ENCODE results near the gene CIRBP.

Gene CIRBP

DNA sequence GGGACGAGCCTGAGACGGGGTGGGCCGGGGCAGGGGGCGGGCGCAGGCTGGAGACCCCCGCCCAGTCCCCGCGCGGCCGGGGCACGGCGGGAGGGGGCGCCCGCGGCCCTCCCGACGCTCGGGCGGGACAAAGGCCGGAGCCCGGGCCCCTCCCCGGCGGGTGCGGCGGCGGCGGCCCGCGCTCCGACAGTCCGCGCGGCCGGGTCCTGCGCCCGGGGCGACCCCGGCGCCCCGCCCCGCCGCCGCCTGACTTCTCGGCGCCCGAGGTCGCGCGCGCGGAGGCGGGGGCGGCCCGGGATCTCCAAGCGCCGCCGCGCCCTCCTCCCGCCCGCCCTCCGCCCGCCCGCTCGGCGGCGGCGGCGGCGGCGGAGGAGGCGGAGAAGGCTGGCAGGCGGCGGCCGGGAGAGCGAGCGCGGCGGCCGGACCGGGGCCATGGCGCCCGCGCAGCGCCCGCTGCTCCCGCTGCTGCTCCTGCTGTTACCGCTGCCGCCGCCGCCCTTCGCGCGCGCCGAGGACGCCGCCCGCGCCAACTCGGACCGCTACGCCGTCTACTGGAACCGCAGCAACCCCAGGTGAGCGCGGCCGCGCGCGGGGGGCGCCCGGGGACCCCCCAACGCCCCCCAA is 16.7 kb downstream of the CIRBP start, which contains the start of gene EFNA2:
TSS of gene EFNA2 (plus strand) at position 137 of the 624 bp plus-strand sequence. CDS start at position 433, 296 bp downstream.
- Histone ChIP-seq H3K27me3 (ENCODE audit: control insufficient read depth, low read length) (peaks cover 49% of the 10 kb centered on the region), H3K4me1 (ENCODE audit: control insufficient read depth, low read length) (peaks cover 10% of the 10 kb centered on the region), H3K9me3 (ENCODE audit: control insufficient read depth, insufficient read depth, low read length) (no peaks in the 10 kb centered on the region), H3K36me3 (ENCODE audit: control insufficient read depth, low read length) (no peaks in the 10 kb centered on the region; the same call in 1 of the 2 replicates), H3K9me2 (replicated peaks; ENCODE audit: control insufficient read depth, low read length) (no peaks in the 10 kb centered on the region), H3K79me2 (ENCODE audit: control insufficient read depth, low read length) (no peaks in the 10 kb centered on the region), H4K20me1 (ENCODE audit: control insufficient read depth, insufficient read depth, low read depth, low read length) (no peaks in the 10 kb centered on the region), H3F3A (ENCODE audit: control insufficient read depth, insufficient read depth) (no peaks in the 10 kb centered on the region; the same call in 1 of the 2 replicates), H3K4me3 (ENCODE audit: low read length) (no peak within 1 kb of the TSS), H3K4me2 (ENCODE audit: low read length) (no peak within 1 kb of the TSS), H3K27ac (ENCODE audit: low read depth, low read length) (no peak within 1 kb of the TSS)
- TF ChIP-seq, protein P1, sequence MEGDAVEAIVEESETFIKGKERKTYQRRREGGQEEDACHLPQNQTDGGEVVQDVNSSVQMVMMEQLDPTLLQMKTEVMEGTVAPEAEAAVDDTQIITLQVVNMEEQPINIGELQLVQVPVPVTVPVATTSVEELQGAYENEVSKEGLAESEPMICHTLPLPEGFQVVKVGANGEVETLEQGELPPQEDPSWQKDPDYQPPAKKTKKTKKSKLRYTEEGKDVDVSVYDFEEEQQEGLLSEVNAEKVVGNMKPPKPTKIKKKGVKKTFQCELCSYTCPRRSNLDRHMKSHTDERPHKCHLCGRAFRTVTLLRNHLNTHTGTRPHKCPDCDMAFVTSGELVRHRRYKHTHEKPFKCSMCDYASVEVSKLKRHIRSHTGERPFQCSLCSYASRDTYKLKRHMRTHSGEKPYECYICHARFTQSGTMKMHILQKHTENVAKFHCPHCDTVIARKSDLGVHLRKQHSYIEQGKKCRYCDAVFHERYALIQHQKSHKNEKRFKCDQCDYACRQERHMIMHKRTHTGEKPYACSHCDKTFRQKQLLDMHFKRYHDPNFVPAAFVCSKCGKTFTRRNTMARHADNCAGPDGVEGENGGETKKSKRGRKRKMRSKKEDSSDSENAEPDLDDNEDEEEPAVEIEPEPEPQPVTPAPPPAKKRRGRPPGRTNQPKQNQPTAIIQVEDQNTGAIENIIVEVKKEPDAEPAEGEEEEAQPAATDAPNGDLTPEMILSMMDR (IDR thresholded peaks at IDR 0.05; ENCODE audit: low read depth, low read length, poor library complexity, severe bottlenecking) = no peak
- no peak for TF ChIP-seq EZH2phosphoT487 (IDR thresholded peaks at IDR 0.05; ENCODE audit: borderline replicate concordance, low read length)

GRCh38 chr19:1286487-1287353 is 17.6 kb downstream of the CIRBP start:
- Histone ChIP-seq H4K20me1 (ENCODE audit: control insufficient read depth, insufficient read depth, low read depth, low read length) (no peaks in the 10 kb centered on the region), H3K27me3 (ENCODE audit: control insufficient read depth, low read length) (peaks cover 54% of the 10 kb centered on the region), H3K36me3 (ENCODE audit: control insufficient read depth, low read length) (no peaks in the 10 kb centered on the region), H3K9me2 (replicated peaks; ENCODE audit: control insufficient read depth, low read length) (no peaks in the 10 kb centered on the region), H3K79me2 (ENCODE audit: control insufficient read depth, low read length) (no peaks in the 10 kb centered on the region), H3K4me2 (ENCODE audit: low read length) (no peak overlapping the region), H3K27ac (ENCODE audit: low read depth, low read length) (no peak overlapping the region), H3F3A (ENCODE audit: control insufficient read depth, insufficient read depth) (no peaks in the 10 kb centered on the region; the same call in 1 of the 2 replicates), H3K4me3 (ENCODE audit: low read length) (no peak overlapping the region), H3K4me1 (ENCODE audit: control insufficient read depth, low read length) (peaks cover 15% of the 10 kb centered on the region), H3K9me3 (ENCODE audit: control insufficient read depth, insufficient read depth, low read length) (no peaks in the 10 kb centered on the region)
- TF ChIP-seq, protein P1 (IDR thresholded peaks at IDR 0.05; ENCODE audit: low read depth, low read length, poor library complexity, severe bottlenecking) = no peak
- no peak for TF ChIP-seq EZH2phosphoT487 (IDR thresholded peaks at IDR 0.05; ENCODE audit: borderline replicate concordance, low read length)

DNA sequence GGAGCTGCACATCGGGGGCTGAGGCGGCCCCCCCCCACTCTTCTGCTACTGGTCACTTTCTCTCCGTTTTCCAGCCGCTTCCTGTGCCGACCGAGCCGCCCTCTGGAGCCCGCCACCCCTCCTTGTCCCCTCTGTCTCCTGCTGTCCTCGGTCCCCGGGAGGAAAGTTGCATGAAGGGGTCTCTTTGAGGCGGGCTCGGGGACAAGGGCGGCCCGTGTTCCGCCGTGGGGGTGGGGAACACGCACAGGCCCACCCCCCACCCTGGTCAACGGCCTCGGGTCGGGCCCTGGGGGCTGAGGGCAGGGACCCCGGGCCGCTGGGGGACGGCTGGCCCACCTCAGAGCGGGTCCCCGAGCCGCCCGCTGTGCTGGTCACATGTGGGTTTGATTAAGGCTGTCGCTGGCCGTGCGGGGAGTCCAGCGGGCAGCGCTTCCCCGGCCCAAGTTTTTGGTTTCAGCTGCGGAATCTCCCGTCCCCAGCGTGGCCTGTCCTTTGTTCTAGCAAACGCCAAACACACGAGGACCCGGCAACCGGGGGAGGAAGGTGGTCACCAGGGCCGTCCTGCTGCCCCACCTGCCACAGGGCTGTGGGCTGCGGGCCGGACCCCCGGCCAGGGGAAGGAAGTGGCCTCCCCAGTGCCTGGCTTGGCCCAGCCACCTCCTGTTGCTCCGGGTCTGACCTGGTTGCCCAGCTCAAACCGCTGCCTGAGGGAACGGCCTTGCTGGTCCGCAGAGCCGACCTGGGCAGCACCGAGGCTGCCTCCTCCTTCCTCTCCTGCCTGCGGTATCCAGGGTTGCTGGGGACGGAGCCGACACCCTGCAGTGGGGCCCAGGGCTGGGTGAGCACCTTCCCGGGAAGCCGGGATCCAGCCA is 18.5 kb downstream of the CIRBP start:
- no peak overlapping the region for H3K4me2 ChIP-seq (ENCODE audit: low read length)

More for the DNA sequence above, 18.5 kb downstream of the CIRBP start:
- peaks cover 24% of the 10 kb centered on the region for H3K4me1 ChIP-seq (ENCODE audit: control insufficient read depth, low read length)
- H3K27me3 ChIP-seq (ENCODE audit: control insufficient read depth, low read length) = peaks cover 61% of the 10 kb centered on the region
- H3K27ac ChIP-seq (ENCODE audit: low read depth, low read length) = no peak overlapping the region
- no peaks in the 10 kb centered on the region; the same call in 1 of the 2 replicates for H3F3A ChIP-seq (ENCODE audit: control insufficient read depth, insufficient read depth)
- no peak for TF ChIP-seq EZH2phosphoT487 (IDR thresholded peaks at IDR 0.05; ENCODE audit: borderline replicate concordance, low read length)
- TF ChIP-seq, protein P1 (IDR thresholded peaks at IDR 0.05; ENCODE audit: low read depth, low read length, poor library complexity, severe bottlenecking) = no peak
- H3K9me2 ChIP-seq (replicated peaks; ENCODE audit: control insufficient read depth, low read length) = no peaks in the 10 kb centered on the region
- no peak overlapping the region for H3K4me3 ChIP-seq (ENCODE audit: low read length)
- H4K20me1 ChIP-seq (ENCODE audit: control insufficient read depth, insufficient read depth, low read depth, low read length) = no peaks in the 10 kb centered on the region
- H3K9me3 ChIP-seq (ENCODE audit: control insufficient read depth, insufficient read depth, low read length) = no peaks in the 10 kb centered on the region
- no peaks in the 10 kb centered on the region for H3K79me2 ChIP-seq (ENCODE audit: control insufficient read depth, low read length)
- H3K36me3 ChIP-seq (ENCODE audit: control insufficient read depth, low read length) = no peaks in the 10 kb centered on the region

Measured in DOHH2 (cell line).